Measurements from ENCODE around the gene XRCC3. TPM values are rescaled to one million over a fixed set of nuclear protein-coding genes. Genes with fewer than 3 reads are reported as not detected.
A peak's percentile ranks its signal among the peaks of the same experiment; 100 is the strongest.

Gene XRCC3
- total RNA-seq, 4 donors from 2014 or later, result 9.5 to 14.7 (median 12.3) TPM

GRCh38 chr14:103700753-103701490 lies 14.3 kb downstream of the XRCC3 start:
- 75 to 79% methylated on average over 16 to 21 of the region's 21 CpGs for WGBS, 2 donors
- intact Hi-C loops (cut with DNase I; ENCODE audit: low total_unique reads), result loop anchor here (10.0 kb wide), 1 partner anchor 126 kb away; no protein-coding TSS in a partner anchor
- no peak overlapping the region for H3K4me3 ChIP-seq (ENCODE audit: low read depth, poor library complexity, severe bottlenecking)
- no peak for DNase-seq (ENCODE audit: low spot score in 2 of 2)
- TF ChIP-seq CTCF (IDR thresholded peaks at IDR 0.05) (no peak), POLR2A (IDR thresholded peaks at IDR 0.05) (no peak)

GRCh38 chr14:103699901-103700752 lies 15.1 kb downstream of the XRCC3 start:
- intact Hi-C loops (cut with DNase I; ENCODE audit: low total_unique reads), result loop anchor here (10.0 kb wide), 1 partner anchor 125 kb away; no protein-coding TSS in a partner anchor
- no peak for DNase-seq (ENCODE audit: low spot score in 2 of 2)
- TF ChIP-seq POLR2A (IDR thresholded peaks at IDR 0.05), result no peak
- no peak for TF ChIP-seq CTCF (IDR thresholded peaks at IDR 0.05)
- H3K4me3 ChIP-seq (ENCODE audit: low read depth, poor library complexity, severe bottlenecking), result no peak overlapping the region
- WGBS, 2 donors, result 53 to 57% methylated on average over 18 to 22 of the region's 25 CpGs

GRCh38 chr14:103699261-103699661 lies 16.0 kb downstream of the XRCC3 start:
- 81 to 84% methylated on average over 9 to 17 of the region's 17 CpGs for WGBS, 2 donors
- DNase-seq (ENCODE audit: low spot score in 2 of 2), result no peak
- no peak overlapping the region for H3K4me3 ChIP-seq (ENCODE audit: low read depth, poor library complexity, severe bottlenecking)
- intact Hi-C loops (cut with DNase I; ENCODE audit: low total_unique reads), result no loop called here
- TF ChIP-seq POLR2A (IDR thresholded peaks at IDR 0.05) (no peak), CTCF (IDR thresholded peaks at IDR 0.05) (no peak)

- TF ChIP-seq CTCF (IDR thresholded peaks at IDR 0.05), result no peak
- no peak for TF ChIP-seq POLR2A (IDR thresholded peaks at IDR 0.05)
- intact Hi-C loops (cut with DNase I; ENCODE audit: low total_unique reads), result no loop called here
- H3K4me3 ChIP-seq (ENCODE audit: low read depth, poor library complexity, severe bottlenecking), result no peak overlapping the region
- 61 to 82% methylated on average over 15 to 17 of the region's 33 CpGs for WGBS, 2 donors
- DNase-seq (ENCODE audit: low spot score in 2 of 2), result peak in 1 of 2 donors; percentile 88
Observed at GRCh38 chr14:103698380-103699260, 16.6 kb downstream of the XRCC3 start.

GRCh38 chr14:103697603-103698379 lies 17.5 kb downstream of the XRCC3 start:
- TF ChIP-seq POLR2A (IDR thresholded peaks at IDR 0.05), result no peak
- no peak for TF ChIP-seq CTCF (IDR thresholded peaks at IDR 0.05)
- H3K4me3 ChIP-seq (ENCODE audit: low read depth, poor library complexity, severe bottlenecking), result no peak overlapping the region
- WGBS, 2 donors, result 71 to 80% methylated on average over 13 of the region's 14 CpGs
- intact Hi-C loops (cut with DNase I; ENCODE audit: low total_unique reads), result no loop called here
- no peak for DNase-seq (ENCODE audit: low spot score in 2 of 2)

Data from lower leg skin (tissue), 4 donors.